GM12878 (cell line): Measurements from ENCODE around the gene FAM234A.

Source experiments
- CEBPB ChIP-seq, 2 experiments: fragments of 150-350 bp in 1 of 2; IDR thresholded peaks; 2 replicates each; pipeline ENCODE4 v1.6.1; 2012 to 2014; ENCODE audit warnings: low read depth in 2 of 2, low read length in 2 of 2, borderline replicate concordance in 1 of 2, inconsistent platforms in 1 of 2
- CTCF ChIP-seq, 3 experiments: IDR thresholded peaks in 2 of 3; conservative IDR thresholded peaks in 1 of 3; 2 replicates each; pipeline ENCODE4 v1.5.1; 2011; ENCODE audit warnings: low read depth in 3 of 3, low read length in 3 of 3, mild to moderate bottlenecking in 3 of 3, control low read depth in 2 of 3, moderate library complexity in 2 of 3, inconsistent platforms in 1 of 3, mixed read lengths in 1 of 3; ENCODE audit not compliant: control insufficient read depth in 2 of 3, insufficient read depth in 1 of 3; ENCODE audit errors: extremely low read depth in 1 of 3
- IKZF1 ChIP-seq: fragments of 450-650 bp; conservative IDR thresholded peaks from 2 replicates; pipeline ENCODE4 v1.6.1; 2017; ENCODE audit warnings: antibody characterized with exemption, mild to moderate bottlenecking
- NRF1 ChIP-seq: conservative IDR thresholded peaks from 2 replicates; pipeline ENCODE4 v1.6.1; 2011; ENCODE audit warnings: mild to moderate bottlenecking, low read depth, low read length, improper control_type of control experiment
- POLR2AphosphoS5 ChIP-seq: IDR thresholded peaks from 2 replicates; pipeline ENCODE4 v1.6.1; 2011; ENCODE audit warnings: mild to moderate bottlenecking, low read length, inconsistent platforms
- REST ChIP-seq: IDR thresholded peaks from 2 replicates; pipeline ENCODE4 v1.6.1; 2012; ENCODE audit warnings: mild to moderate bottlenecking, low read depth, low read length
- SMC3 ChIP-seq: IDR thresholded peaks from 2 replicates; pipeline ENCODE4 v1.6.1; 2011; ENCODE audit warnings: low read length, improper control_type of control experiment, borderline replicate concordance
- TF ChIP-seq, protein P1 (sequence below): IDR thresholded peaks from 2 replicates; pipeline ENCODE4 v1.6.1; 2012; ENCODE audit warnings: low read depth, low read length, improper control_type of control experiment

- TF ChIP-seq POLR2AphosphoS5 (no peak), REST (no peak), CEBPB (IDR thresholded peaks at IDR 0.05; ENCODE audit: borderline replicate concordance in 1 of 2, low read depth in 2 of 2, low read length in 2 of 2) (no peak), SMC3 (no peak), IKZF1 (no peak), NRF1 (no peak), CTCF (IDR thresholded peaks at IDR 0.05 in 2 of 3, conservative IDR thresholded peaks at IDR 0.05 in 1 of 3; ENCODE audit: control insufficient read depth in 2 of 3, extremely low read depth in 1 of 3, insufficient read depth in 1 of 3, low read depth in 3 of 3, low read length in 3 of 3) (no peak)
- TF ChIP-seq, protein P1, sequence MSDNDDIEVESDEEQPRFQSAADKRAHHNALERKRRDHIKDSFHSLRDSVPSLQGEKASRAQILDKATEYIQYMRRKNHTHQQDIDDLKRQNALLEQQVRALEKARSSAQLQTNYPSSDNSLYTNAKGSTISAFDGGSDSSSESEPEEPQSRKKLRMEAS, result no peak
Observed at GRCh38 chr16:192686-193085, 41.9 kb upstream of the FAM234A start.
